PC-3 (cell line): ENCODE measurements around the gene GAB2.

ENCODE experiments used
- CTCF ChIP-seq: fragments of 300-600 bp; sonication (generic); conservative IDR thresholded peaks from 2 replicates; pipeline ENCODE4 v1.5.1; 2017; ENCODE audit warnings: antibody characterized with exemption, low read depth, mild to moderate bottlenecking, low read length
- EZH2 ChIP-seq: fragments of 300-600 bp; sonication (generic); IDR thresholded peaks from one replicate; pipeline ENCODE4 v1.6.1; 2017; ENCODE audit warnings: antibody characterized with exemption, mild to moderate bottlenecking, low read length; ENCODE audit not compliant: unreplicated experiment

GRCh38 chr11:78446210-78446609 is 28.6 kb upstream of the GAB2 start:
- TF ChIP-seq CTCF = no peak
- no peak for TF ChIP-seq EZH2
